GM12865 (cell line): Measurements from ENCODE around the gene LIPI.
"Not testable (repeated sequence)": the region's sequence is repeated elsewhere in the genome, so short reads cannot be mapped to it uniquely, and the experiment has no call there.

Source experiments
- DNase-seq: peaks from one replicate; pipeline ENCODE4 v3.0.0; 2010; ENCODE audit warnings: low read depth
- H3K4me3 ChIP-seq: 2 replicates; pipeline ENCODE4 v1.5.1; 2011; ENCODE audit warnings: mild to moderate bottlenecking, low read depth, low read length, control low read depth
- CTCF ChIP-seq: IDR thresholded peaks from 2 replicates; pipeline ENCODE4 v1.5.1; 2011; ENCODE audit warnings: low read length, control low read depth, low read depth, inconsistent platforms; ENCODE audit not compliant: insufficient read depth; ENCODE audit errors: missing control alignments

Gene LIPI

GRCh38 chr21:14215971-14216641, 5.4 kb upstream of the LIPI start, which contains the start of gene RBM11:
TSS of gene RBM11 (plus strand) at chr21:14216157. CDS start at chr21:14216187, 30 bp downstream.
- H3K4me3 ChIP-seq: peak within 1 kb of the TSS; percentile 63
- DNase-seq: peak; percentile 67
- TF ChIP-seq CTCF: no peak

- TF ChIP-seq CTCF: no peak
- DNase-seq: no peak
- H3K4me3 ChIP-seq: no peak overlapping the region
Measured at GRCh38 chr21:14213164-14213563, 2.4 kb upstream of the LIPI start.

GRCh38 chr21:14206222-14206621, 4.5 kb downstream of the LIPI start:
- DNase-seq: no peak
- TF ChIP-seq CTCF: no peak
- H3K4me3 ChIP-seq: no peak overlapping the region

GRCh38 chr21:14166463-14167223, 44.1 kb downstream of the LIPI start:
- not testable (repeated sequence) for H3K4me3 ChIP-seq, DNase-seq

GRCh38 chr21:14143999-14144398, 66.8 kb downstream of the LIPI start:
- no peak overlapping the region for H3K4me3 ChIP-seq
- DNase-seq: no peak
- TF ChIP-seq CTCF: no peak

- H3K4me3 ChIP-seq: no peak overlapping the region
- TF ChIP-seq CTCF: no peak
- DNase-seq: no peak
Measured at GRCh38 chr21:14124266-14124665, 86.5 kb downstream of the LIPI start.

- peak; percentile 11 for DNase-seq
- no peak overlapping the region for H3K4me3 ChIP-seq
- no peak for TF ChIP-seq CTCF
Measured at GRCh38 chr21:14121719-14122118, 89.0 kb downstream of the LIPI start.
